ENCODE data around the gene SLC2A4RG.

The SLC2A4RG gene

GRCh38 chr20:63705232-63706026 lies 34.1 kb upstream of the SLC2A4RG start:
- Histone ChIP-seq H3K36me3 (replicated peaks) (peaks cover 31% of the 10 kb centered on the region), H3K4me3 (ENCODE audit: low read depth, low read length) (no peak overlapping the region), H3K27ac (no peak overlapping the region), H3K27me3 (replicated peaks) (no peaks in the 10 kb centered on the region)
- in situ Hi-C loops (cut with HindIII; ENCODE audit: low pct_ligation_motif_present, low sequenced_read_pairs), result no loop called here
- TF ChIP-seq CTCF (IDR thresholded peaks at IDR 0.05; ENCODE audit: low read depth, low read length, missing control alignments), result no peak
- no peak for DNase-seq

- Histone ChIP-seq H3K4me3 (ENCODE audit: low read depth, low read length) (peak overlapping the region; percentile 80), H3K27ac (peak overlapping the region; percentile 83), H3K36me3 (replicated peaks) (peaks cover 34% of the 10 kb centered on the region), H3K27me3 (replicated peaks) (no peaks in the 10 kb centered on the region)
- in situ Hi-C loops (cut with HindIII; ENCODE audit: low pct_ligation_motif_present, low sequenced_read_pairs), result no loop called here
- no peak for DNase-seq
- TF ChIP-seq CTCF (IDR thresholded peaks at IDR 0.05; ENCODE audit: low read depth, low read length, missing control alignments), result no peak
Observed at GRCh38 chr20:63706027-63706695, 33.4 kb upstream of the SLC2A4RG start.

GRCh38 chr20:63706852-63707557 lies 32.6 kb upstream of the SLC2A4RG start:
- in situ Hi-C loops (cut with HindIII; ENCODE audit: low pct_ligation_motif_present, low sequenced_read_pairs), result no loop called here
- TF ChIP-seq CTCF (IDR thresholded peaks at IDR 0.05; ENCODE audit: low read depth, low read length, missing control alignments), result peak; percentile 54
- H3K36me3 ChIP-seq (replicated peaks), result peaks cover 40% of the 10 kb centered on the region
- DNase-seq, result peak; percentile 50
- H3K27ac ChIP-seq, result peak overlapping the region; percentile 83
- peak overlapping the region; percentile 80 for H3K4me3 ChIP-seq (ENCODE audit: low read depth, low read length)
- no peaks in the 10 kb centered on the region for H3K27me3 ChIP-seq (replicated peaks)

GRCh38 chr20:63707558-63708300 lies 31.8 kb upstream of the SLC2A4RG start, which contains the start of the genes ARFRP1 and ZGPAT:
Gene ARFRP1, minus strand, starts transcription at chr20:63707976. Its CDS starts 885 bp downstream, at chr20:63707091.
Gene ZGPAT, plus strand, starts transcription at chr20:63708039. Its CDS starts 542 bp downstream, at chr20:63708581.
- H3K4me3 ChIP-seq (ENCODE audit: low read depth, low read length), result peak within 1 kb of the TSS; percentile 80
- H3K27me3 ChIP-seq (replicated peaks), result no peaks in the 10 kb centered on the region
- peak; percentile 52 for DNase-seq
- peaks cover 46% of the 10 kb centered on the region for H3K36me3 ChIP-seq (replicated peaks)
- TF ChIP-seq CTCF (IDR thresholded peaks at IDR 0.05; ENCODE audit: low read depth, low read length, missing control alignments), result no peak
- in situ Hi-C loops (cut with HindIII; ENCODE audit: low pct_ligation_motif_present, low sequenced_read_pairs), result no loop called here
- H3K27ac ChIP-seq, result peak within 1 kb of the TSS; percentile 83
